ENCODE data around the gene PI4KA. TPM values are rescaled to one million over a fixed set of nuclear protein-coding genes. Genes with fewer than 3 reads are reported as not detected.

Gene PI4KA
- total RNA-seq, 1 experiment from 2014 or later = 54.3 TPM

GRCh38 chr22:20875296-20875695, 16.7 kb upstream of the PI4KA start:
- DNase-seq (ENCODE audit: low read depth, low spot score) = no peak
- TF ChIP-seq TCF7L2 (IDR thresholded peaks at IDR 0.05; ENCODE audit: low read depth, low read length) = no peak
- no peak for TF ChIP-seq CTCF (IDR thresholded peaks at IDR 0.05)
- TF ChIP-seq SIN3A (IDR thresholded peaks at IDR 0.05; ENCODE audit: borderline replicate concordance, insufficient read depth, low read depth, low read length) = no peak
- TF ChIP-seq REST (IDR thresholded peaks at IDR 0.05; ENCODE audit: insufficient read depth in 1 of 2, low read depth in 2 of 2, low read length in 1 of 2) = no peak
- no peak for TF ChIP-seq POLR2AphosphoS5 (IDR thresholded peaks at IDR 0.05; ENCODE audit: low read depth, low read length)
- Histone ChIP-seq H3K27ac (ENCODE audit: low read length) (no peak overlapping the region), H3K9me3 (ENCODE audit: control insufficient read depth, insufficient read depth, low read depth, low read length) (no peaks in the 10 kb centered on the region), H3K4me1 (ENCODE audit: control insufficient read depth, insufficient read depth, low read length) (no peaks in the 10 kb centered on the region), H3K36me3 (ENCODE audit: control insufficient read depth, insufficient read depth, low read length) (no peaks in the 10 kb centered on the region), H3K4me3 (ENCODE audit: low read depth in 2 of 2, low read length in 2 of 2) (no peak overlapping the region), H3K27me3 (ENCODE audit: control insufficient read depth, insufficient read depth, low read length) (no peaks in the 10 kb centered on the region)
- in situ Hi-C loops (cut with HindIII; ENCODE audit: low pct_unique_long_range_greater_than_20kb, low sequenced_read_pairs) (no loop called here), intact Hi-C loops (cut with micrococcal nuclease; ENCODE audit: unreplicated experiment) (no loop called here)
- BruUV-seq (replicated peaks) = no TSS peak
- ATAC-seq = no peak
- POLR2A ChIA-PET = no interaction called here
- CTCF ChIA-PET = no interaction called here

GRCh38 chr22:20873214-20873613, 14.6 kb upstream of the PI4KA start:
- intact Hi-C loops (cut with micrococcal nuclease; ENCODE audit: unreplicated experiment) (no loop called here), in situ Hi-C loops (cut with HindIII; ENCODE audit: low pct_unique_long_range_greater_than_20kb, low sequenced_read_pairs) (no loop called here)
- Histone ChIP-seq H3K4me1 (ENCODE audit: control insufficient read depth, insufficient read depth, low read length) (no peaks in the 10 kb centered on the region), H3K4me3 (ENCODE audit: low read depth in 2 of 2, low read length in 2 of 2) (no peak overlapping the region), H3K27ac (ENCODE audit: low read length) (no peak overlapping the region), H3K9me3 (ENCODE audit: control insufficient read depth, insufficient read depth, low read depth, low read length) (no peaks in the 10 kb centered on the region), H3K36me3 (ENCODE audit: control insufficient read depth, insufficient read depth, low read length) (no peaks in the 10 kb centered on the region), H3K27me3 (ENCODE audit: control insufficient read depth, insufficient read depth, low read length) (no peaks in the 10 kb centered on the region)
- no peak for DNase-seq (ENCODE audit: low read depth, low spot score)
- TF ChIP-seq SIN3A (IDR thresholded peaks at IDR 0.05; ENCODE audit: borderline replicate concordance, insufficient read depth, low read depth, low read length) (no peak), TCF7L2 (IDR thresholded peaks at IDR 0.05; ENCODE audit: low read depth, low read length) (no peak), REST (IDR thresholded peaks at IDR 0.05; ENCODE audit: insufficient read depth in 1 of 2, low read depth in 2 of 2, low read length in 1 of 2) (no peak), POLR2AphosphoS5 (IDR thresholded peaks at IDR 0.05; ENCODE audit: low read depth, low read length) (no peak), CTCF (IDR thresholded peaks at IDR 0.05) (no peak)
- ChIA-PET CTCF (no interaction called here), POLR2A (no interaction called here)
- BruUV-seq (replicated peaks) = no TSS peak
- no peak for ATAC-seq
